ENCODE measurements around the gene POLR1C.
"Not testable (repeated sequence)": the region's sequence is repeated elsewhere in the genome, so short reads cannot be mapped to it uniquely, and the experiment has no call there.

Gene POLR1C

GRCh38 chr6:43493230-43493629, 23.7 kb upstream of the POLR1C start:
- DNase-seq, result no peak

- DNase-seq, result no peak
These were observed 23.1 kb upstream of the POLR1C start for GRCh38 chr6:43493833-43494232.

GRCh38 chr6:43494321-43494720, 22.6 kb upstream of the POLR1C start:
- no peak for DNase-seq

GRCh38 chr6:43494766-43495165, 22.1 kb upstream of the POLR1C start:
- DNase-seq, result no peak

GRCh38 chr6:43495409-43495941, 21.4 kb upstream of the POLR1C start:
- no peak for DNase-seq

GRCh38 chr6:43496370-43497128, 20.3 kb upstream of the POLR1C start:
- peak in 1 of 2 experiments; percentile 51 for DNase-seq

- DNase-seq, result no peak
These were observed 19.8 kb upstream of the POLR1C start for GRCh38 chr6:43497129-43497396.

- DNase-seq, result no peak
These were observed 19.2 kb upstream of the POLR1C start for GRCh38 chr6:43497689-43498088.

GRCh38 chr6:43498291-43498690, 18.6 kb upstream of the POLR1C start:
- DNase-seq, result not testable (repeated sequence)

GRCh38 chr6:43499028-43499815, 17.7 kb upstream of the POLR1C start:
- no peak for DNase-seq

GRCh38 chr6:43500921-43501320, 16.0 kb upstream of the POLR1C start:
- DNase-seq, result no peak

GRCh38 chr6:43502666-43503065, 14.2 kb upstream of the POLR1C start:
- DNase-seq, result no peak

GRCh38 chr6:43503443-43503842, 13.4 kb upstream of the POLR1C start:
- DNase-seq, result no peak

GRCh38 chr6:43504756-43505593, 11.9 kb upstream of the POLR1C start:
- DNase-seq, result no peak

GRCh38 chr6:43505718-43506117, 11.2 kb upstream of the POLR1C start:
- DNase-seq, result no peak

- no peak for DNase-seq
These were observed 10.7 kb upstream of the POLR1C start for GRCh38 chr6:43506171-43506570.

GRCh38 chr6:43506667-43507471, 10.0 kb upstream of the POLR1C start:
- peak; percentile 36 to 78 for DNase-seq

GRCh38 chr6:43508481-43509141, 8.3 kb upstream of the POLR1C start:
- no peak for DNase-seq

GRCh38 chr6:43509142-43509983, 7.5 kb upstream of the POLR1C start:
- DNase-seq, result peak in 1 of 2 experiments; percentile 25

GRCh38 chr6:43509984-43510826, 6.7 kb upstream of the POLR1C start, which contains the start of gene LRRC73:
LRRC73 (minus strand) TSS chr6:43510346; CDS start chr6:43509785, 561 bp downstream.
- peak in 1 of 2 experiments; percentile 74 for DNase-seq

All from NCI-H524 (cell line).